HFFc6 (cell line): ENCODE measurements around the gene RDH13. TPM values are rescaled to one million over a fixed set of nuclear protein-coding genes. Genes with fewer than 3 reads are reported as not detected.
"Not testable (repeated sequence)": the region's sequence is repeated elsewhere in the genome, so short reads cannot be mapped to it uniquely, and the experiment has no call there.

Source experiments
- DNase-seq: peaks from one replicate; pipeline ENCODE4 v3.0.0-alpha.2; 2018
- H3K27ac Mint-ChIP-seq: 2 replicates; pipeline ENCODE4 v1.8.0; 2020; ENCODE audit warnings: mild to moderate bottlenecking, mixed read lengths
- H3K27me3 Mint-ChIP-seq: 2 replicates; pipeline ENCODE4 v1.8.0; 2021; ENCODE audit warnings: mild to moderate bottlenecking, moderate library complexity, mixed read lengths; ENCODE audit not compliant: insufficient read depth
- H3K36me3 Mint-ChIP-seq: 2 replicates; pipeline ENCODE4 v1.8.0; 2021; ENCODE audit warnings: low read depth, mixed read lengths
- H3K4me1 Mint-ChIP-seq: 2 replicates; pipeline ENCODE4 v1.8.0; 2020; ENCODE audit warnings: low read depth, mixed read lengths
- H3K4me3 Mint-ChIP-seq: 2 replicates; pipeline ENCODE4 v1.8.0; 2020; ENCODE audit warnings: mild to moderate bottlenecking, moderate library complexity, mixed read lengths
- H3K9me3 Mint-ChIP-seq: 2 replicates; pipeline ENCODE4 v1.8.0; 2020; ENCODE audit warnings: mild to moderate bottlenecking, mixed read lengths
- total RNA-seq, 6 experiments: library from RNA; stranded (reverse); fragmentation: NEBNext Ultra II Directional; extraction: Animal tissue kit (Norgen Biotek cat#: 25700); gene quantifications; 2 replicates in 1 of 6; 3 replicates in 5 of 6; pipeline ENCODE4 v1.2.3, GENCODE V29; 2021
- TF ChIP-seq, protein P1 (sequence below): fragments of 200-600 bp; sonication (generic); IDR thresholded peaks from 2 replicates; pipeline ENCODE4 v1.5.0; 2021; ENCODE audit warnings: antibody characterized with exemption, mild to moderate bottlenecking

The RDH13 gene
- total RNA-seq, 6 experiments from 2014 or later = 2.4 to 3.3 (median 2.8) TPM

DNA sequence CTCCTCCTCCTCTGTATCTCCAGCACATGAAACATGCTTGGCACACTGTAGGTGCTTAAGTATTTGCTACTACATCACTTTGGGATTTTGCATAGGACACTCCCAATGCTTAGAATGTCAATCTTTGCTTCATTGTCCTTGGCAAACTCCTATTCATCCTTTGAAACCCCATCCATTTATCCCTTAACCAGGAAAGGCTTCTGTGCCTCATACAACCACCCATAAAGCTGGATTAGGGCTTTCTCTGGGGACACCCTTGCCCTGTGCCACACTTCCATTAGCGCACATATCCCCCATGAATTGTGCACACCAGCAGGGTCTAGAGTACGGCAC, 6.9 kb upstream of the RDH13 start:
- H3K4me3 Mint-ChIP-seq = no peak overlapping the region
- no peak overlapping the region for H3K27ac Mint-ChIP-seq
- H3K27me3 Mint-ChIP-seq = peaks cover 21% of the 10 kb centered on the region
- peaks cover 15% of the 10 kb centered on the region for H3K4me1 Mint-ChIP-seq
- TF ChIP-seq, protein P1, sequence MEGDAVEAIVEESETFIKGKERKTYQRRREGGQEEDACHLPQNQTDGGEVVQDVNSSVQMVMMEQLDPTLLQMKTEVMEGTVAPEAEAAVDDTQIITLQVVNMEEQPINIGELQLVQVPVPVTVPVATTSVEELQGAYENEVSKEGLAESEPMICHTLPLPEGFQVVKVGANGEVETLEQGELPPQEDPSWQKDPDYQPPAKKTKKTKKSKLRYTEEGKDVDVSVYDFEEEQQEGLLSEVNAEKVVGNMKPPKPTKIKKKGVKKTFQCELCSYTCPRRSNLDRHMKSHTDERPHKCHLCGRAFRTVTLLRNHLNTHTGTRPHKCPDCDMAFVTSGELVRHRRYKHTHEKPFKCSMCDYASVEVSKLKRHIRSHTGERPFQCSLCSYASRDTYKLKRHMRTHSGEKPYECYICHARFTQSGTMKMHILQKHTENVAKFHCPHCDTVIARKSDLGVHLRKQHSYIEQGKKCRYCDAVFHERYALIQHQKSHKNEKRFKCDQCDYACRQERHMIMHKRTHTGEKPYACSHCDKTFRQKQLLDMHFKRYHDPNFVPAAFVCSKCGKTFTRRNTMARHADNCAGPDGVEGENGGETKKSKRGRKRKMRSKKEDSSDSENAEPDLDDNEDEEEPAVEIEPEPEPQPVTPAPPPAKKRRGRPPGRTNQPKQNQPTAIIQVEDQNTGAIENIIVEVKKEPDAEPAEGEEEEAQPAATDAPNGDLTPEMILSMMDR = no peak
- DNase-seq = no peak
- H3K36me3 Mint-ChIP-seq = peaks cover 4% of the 10 kb centered on the region; the same call in 1 of the 2 replicates
- H3K9me3 Mint-ChIP-seq = no peaks in the 10 kb centered on the region

- H3K36me3 Mint-ChIP-seq = peaks cover 4% of the 10 kb centered on the region; the same call in 1 of the 2 replicates
- peaks cover 15% of the 10 kb centered on the region for H3K4me1 Mint-ChIP-seq
- H3K9me3 Mint-ChIP-seq = no peaks in the 10 kb centered on the region
- peaks cover 21% of the 10 kb centered on the region for H3K27me3 Mint-ChIP-seq
- H3K4me3 Mint-ChIP-seq = no peak overlapping the region
- TF ChIP-seq, protein P1 = no peak
- DNase-seq = no peak
- H3K27ac Mint-ChIP-seq = no peak overlapping the region
Observed at GRCh38 chr19:55068950-55069864, 6.3 kb upstream of the RDH13 start.

DNA sequence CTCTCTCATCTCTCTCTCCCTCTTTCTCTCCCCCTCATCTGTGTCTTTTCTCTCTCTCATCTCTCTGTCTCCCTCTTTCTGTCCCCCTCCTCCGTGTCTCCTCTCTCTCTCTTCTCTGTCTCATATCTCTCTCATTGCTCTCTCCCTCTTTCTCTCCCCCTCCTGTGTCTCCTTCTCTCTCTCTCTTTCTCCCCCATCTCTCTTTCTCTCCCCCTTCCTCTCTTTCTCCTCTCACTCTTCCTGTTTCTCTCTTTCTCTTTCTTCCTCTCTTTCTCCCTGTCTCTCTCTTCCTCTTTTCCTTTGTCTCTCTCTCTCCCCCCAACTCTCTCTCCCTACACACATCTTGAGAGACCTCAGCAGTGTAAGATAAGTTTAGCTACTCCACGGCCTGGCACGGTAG, 4.9 kb upstream of the RDH13 start:
- no peaks in the 10 kb centered on the region for H3K36me3 Mint-ChIP-seq
- TF ChIP-seq, protein P1 = no peak
- H3K9me3 Mint-ChIP-seq = no peaks in the 10 kb centered on the region
- no peak overlapping the region for H3K27ac Mint-ChIP-seq
- no peak for DNase-seq
- peaks cover 15% of the 10 kb centered on the region for H3K4me1 Mint-ChIP-seq
- H3K27me3 Mint-ChIP-seq = peaks cover 19% of the 10 kb centered on the region
- H3K4me3 Mint-ChIP-seq = no peak overlapping the region

DNA sequence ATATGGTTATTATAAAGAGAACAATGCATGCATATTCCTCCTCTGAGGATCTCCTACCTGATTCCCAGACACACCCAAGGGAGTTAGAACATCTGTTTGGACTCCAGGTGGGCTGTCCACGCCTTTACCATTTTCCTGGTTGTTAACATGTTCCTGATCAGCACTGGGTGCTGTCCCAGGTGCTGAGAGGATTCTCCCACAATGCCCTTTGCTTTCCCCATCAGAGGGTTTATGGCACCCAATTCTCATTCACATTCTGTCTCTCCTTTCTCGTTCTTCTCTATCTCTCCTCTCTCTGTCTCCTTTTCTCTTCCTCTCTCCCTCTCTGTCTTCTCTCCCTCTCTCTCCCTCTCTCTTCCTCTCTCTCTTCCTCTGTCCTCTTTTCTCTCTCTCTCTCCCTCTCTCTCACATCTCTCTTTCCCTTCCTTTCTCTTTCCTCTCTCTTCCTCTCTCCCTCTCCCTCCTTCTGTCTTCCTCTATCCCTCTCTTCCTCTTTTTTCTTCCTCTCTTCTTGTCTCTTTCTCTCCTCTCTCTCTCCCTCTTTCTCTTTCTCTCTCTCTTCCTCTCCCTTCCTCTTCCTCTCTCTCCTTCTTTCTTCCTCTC, 3.3 kb upstream of the RDH13 start:
- TF ChIP-seq, protein P1 = no peak
- H3K9me3 Mint-ChIP-seq = no peaks in the 10 kb centered on the region
- no peak for DNase-seq
- no peaks in the 10 kb centered on the region for H3K36me3 Mint-ChIP-seq
- no peak overlapping the region for H3K27ac Mint-ChIP-seq
- H3K27me3 Mint-ChIP-seq = peaks cover 16% of the 10 kb centered on the region
- H3K4me1 Mint-ChIP-seq = peaks cover 11% of the 10 kb centered on the region
- no peak overlapping the region for H3K4me3 Mint-ChIP-seq

DNA sequence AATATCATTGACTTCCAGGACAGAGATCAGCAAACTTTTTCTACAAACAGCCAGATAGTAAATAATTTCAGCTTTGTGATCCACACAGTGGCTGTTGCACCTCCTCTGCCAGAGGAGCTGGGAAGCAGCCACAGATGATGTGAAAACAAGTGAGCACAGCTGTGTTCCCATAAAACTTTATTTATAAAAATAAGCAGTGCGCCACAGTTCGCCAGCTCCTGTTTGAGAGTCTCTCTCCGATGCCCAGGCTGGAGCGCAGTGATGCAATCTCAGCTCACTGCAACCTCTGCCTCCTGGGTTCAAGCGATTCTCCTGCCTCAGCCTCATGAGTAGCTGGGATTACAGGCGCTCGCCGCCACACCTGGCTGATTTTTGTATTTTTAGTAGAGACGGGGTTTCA, 2.6 kb upstream of the RDH13 start:
- not testable (repeated sequence) for H3K27ac Mint-ChIP-seq, H3K4me3 Mint-ChIP-seq, DNase-seq, H3K36me3 Mint-ChIP-seq, H3K9me3 Mint-ChIP-seq, H3K4me1 Mint-ChIP-seq
- H3K27me3 Mint-ChIP-seq = peaks cover 13% of the 10 kb centered on the region

- Mint-ChIP-seq H3K4me1 (no peaks in the 10 kb centered on the region), H3K36me3 (no peaks in the 10 kb centered on the region), H3K27ac (no peak overlapping the region), H3K27me3 (peaks cover 1% of the 10 kb centered on the region), H3K9me3 (no peaks in the 10 kb centered on the region), H3K4me3 (peak overlapping the region; percentile 15; the same call in 1 of the 2 replicates)
- DNase-seq = no peak
- TF ChIP-seq, protein P1 = no peak
Observed at GRCh38 chr19:55063492-55063843, 520 bp upstream of the RDH13 start.

- not testable (repeated sequence) for H3K27me3 Mint-ChIP-seq, H3K4me3 Mint-ChIP-seq, H3K36me3 Mint-ChIP-seq, H3K9me3 Mint-ChIP-seq, DNase-seq, H3K27ac Mint-ChIP-seq, H3K4me1 Mint-ChIP-seq
Observed at GRCh38 chr19:55060287-55060686, 2.7 kb downstream of the RDH13 start.
